Measurements from ENCODE around the gene SLC5A9.
"Not testable (repeated sequence)": the region's sequence is repeated elsewhere in the genome, so short reads cannot be mapped to it uniquely, and the experiment has no call there.

Gene SLC5A9

GRCh38 chr1:48213462-48213861 lies 9.1 kb upstream of the SLC5A9 start:
- DNase-seq (ENCODE audit: low spot score); FAIRE-seq: not testable (repeated sequence)

GRCh38 chr1:48214366-48214765 lies 8.2 kb upstream of the SLC5A9 start:
- FAIRE-seq; DNase-seq (ENCODE audit: low spot score): not testable (repeated sequence)

- FAIRE-seq = no peak
- DNase-seq (ENCODE audit: low spot score) = no peak
Measured at GRCh38 chr1:48214820-48215219, 7.7 kb upstream of the SLC5A9 start.

GRCh38 chr1:48215222-48215621 lies 7.3 kb upstream of the SLC5A9 start:
- FAIRE-seq (no peak), DNase-seq (ENCODE audit: low spot score) (no peak)

GRCh38 chr1:48215889-48216288 lies 6.6 kb upstream of the SLC5A9 start:
- DNase-seq (ENCODE audit: low spot score) (no peak), FAIRE-seq (no peak)

- no peak for DNase-seq (ENCODE audit: low spot score)
- FAIRE-seq = no peak
Measured at GRCh38 chr1:48216313-48216712, 6.2 kb upstream of the SLC5A9 start.

GRCh38 chr1:48216941-48217340 lies 5.6 kb upstream of the SLC5A9 start:
- no peak for FAIRE-seq
- DNase-seq (ENCODE audit: low spot score) = no peak

- DNase-seq (ENCODE audit: low spot score) (no peak), FAIRE-seq (no peak)
Measured at GRCh38 chr1:48217856-48218255, 4.7 kb upstream of the SLC5A9 start.

GRCh38 chr1:48219803-48220202 lies 2.7 kb upstream of the SLC5A9 start:
- FAIRE-seq (no peak), DNase-seq (ENCODE audit: low spot score) (no peak)

GRCh38 chr1:48221122-48221521 lies 1.4 kb upstream of the SLC5A9 start:
- DNase-seq (ENCODE audit: low spot score) (no peak), FAIRE-seq (no peak)

GRCh38 chr1:48221657-48222056 lies 859 bp upstream of the SLC5A9 start:
- DNase-seq (ENCODE audit: low spot score) (no peak), FAIRE-seq (no peak)

- DNase-seq (ENCODE audit: low spot score) (no peak), FAIRE-seq (no peak)
Measured at GRCh38 chr1:48223366-48224240, 1.1 kb downstream of the SLC5A9 start.

- no peak for FAIRE-seq
- no peak for DNase-seq (ENCODE audit: low spot score)
Measured at GRCh38 chr1:48224791-48225190, 2.3 kb downstream of the SLC5A9 start.

- DNase-seq (ENCODE audit: low spot score) = no peak
- no peak for FAIRE-seq
Measured at GRCh38 chr1:48225579-48225978, 3.1 kb downstream of the SLC5A9 start.

GRCh38 chr1:48227165-48228013 lies 4.9 kb downstream of the SLC5A9 start:
- DNase-seq (ENCODE audit: low spot score) (no peak), FAIRE-seq (no peak)

- FAIRE-seq (no peak), DNase-seq (ENCODE audit: low spot score) (no peak)
Measured at GRCh38 chr1:48228156-48228555, 5.6 kb downstream of the SLC5A9 start.

GRCh38 chr1:48229317-48229716 lies 6.8 kb downstream of the SLC5A9 start:
- FAIRE-seq = no peak
- DNase-seq (ENCODE audit: low spot score) = no peak

- DNase-seq (ENCODE audit: low spot score) (no peak), FAIRE-seq (no peak)
Measured at GRCh38 chr1:48230236-48230635, 7.7 kb downstream of the SLC5A9 start.

GRCh38 chr1:48232722-48233121 lies 10.2 kb downstream of the SLC5A9 start:
- FAIRE-seq = no peak

GRCh38 chr1:48233666-48234485 lies 11.4 kb downstream of the SLC5A9 start:
- DNase-seq (ENCODE audit: low spot score) (no peak), FAIRE-seq (no peak)

More at GRCh38 chr1:48232722-48233121, 10.2 kb downstream of the SLC5A9 start:
- no peak for DNase-seq (ENCODE audit: low spot score)

GRCh38 chr1:48235652-48236051 lies 13.1 kb downstream of the SLC5A9 start:
- DNase-seq (ENCODE audit: low spot score) (no peak), FAIRE-seq (no peak)
